T-helper 1 cell treated with Interleukin-12 subunit alpha and Interleukin-12 subunit beta and Interleukin-4 antibody, amounts not matched to agents 30 ng/mL and 1 ng/mL, for 36 hours (primary cell): ENCODE data around the gene CCL7. TPM values are rescaled to one million over a fixed set of nuclear protein-coding genes. Genes with fewer than 3 reads are reported as not detected.
"Not testable (repeated sequence)": the region's sequence is repeated elsewhere in the genome, so short reads cannot be mapped to it uniquely, and the experiment has no call there.

Experiments used
- intact Hi-C: fragments of 100-400 bp; cut with micrococcal nuclease; formaldehyde crosslinking; loops from one replicate; pipeline ENCODE4 v1.15.1; 2024
- total RNA-seq: library from RNA; stranded (reverse); gene quantifications from 2 replicates; pipeline ENCODE4 v1.2.3, GENCODE V29; 2022

CCL7 gene
- not detected in 2 replicates for total RNA-seq

DNA sequence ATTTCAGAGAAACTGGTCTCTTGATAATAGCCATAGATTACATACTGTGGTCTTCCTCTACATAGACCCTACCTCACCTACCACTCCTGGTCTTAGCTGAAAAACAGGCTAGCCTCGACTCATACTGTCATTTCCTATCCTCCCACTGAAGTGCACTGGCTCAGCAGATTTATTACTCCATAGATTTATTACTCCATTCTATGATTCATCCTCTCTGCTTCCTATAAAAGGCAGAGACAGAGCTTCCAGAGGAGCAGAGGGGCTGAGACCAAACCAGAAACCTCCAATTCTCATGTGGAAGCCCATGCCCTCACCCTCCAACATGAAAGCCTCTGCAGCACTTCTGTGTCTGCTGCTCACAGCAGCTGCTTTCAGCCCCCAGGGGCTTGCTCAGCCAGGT is at the start of gene CCL7:
Gene CCL7 (plus strand): TSS at position 253 of the 400 bp plus-strand sequence. CDS start 70 bp downstream, at position 323.
- intact Hi-C loops = no loop called here

DNA sequence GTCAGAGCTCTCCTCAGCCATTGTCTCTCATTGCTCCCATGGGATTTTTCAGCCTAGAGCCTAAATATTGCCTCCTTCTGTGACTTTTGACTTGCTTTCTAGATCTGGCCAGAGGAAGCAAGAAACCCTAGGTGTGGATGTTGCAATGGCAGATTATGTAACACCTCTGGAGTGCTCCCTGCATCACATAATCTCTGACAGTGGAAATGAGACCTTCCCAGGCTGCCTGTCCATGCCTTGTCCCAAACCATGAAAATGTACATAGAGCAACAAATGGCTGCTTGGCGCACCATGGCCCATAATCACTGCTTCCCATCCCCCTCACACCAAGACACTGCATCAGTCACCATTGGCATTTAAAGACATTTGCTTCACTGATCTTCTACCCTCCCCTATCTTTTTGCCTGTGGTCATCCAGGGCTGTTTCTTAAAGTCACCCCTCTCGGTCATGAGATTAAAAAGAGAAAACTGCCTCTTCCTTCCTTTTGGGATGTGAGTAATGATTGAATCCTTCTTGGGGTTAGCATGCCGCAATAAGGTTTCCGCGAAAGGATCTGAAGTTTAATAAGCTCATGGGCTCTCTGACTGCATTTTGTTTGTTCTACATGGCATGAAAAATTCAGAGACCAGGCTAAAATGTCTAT is 49.1 kb upstream of the CCL7 start:
- intact Hi-C loops = no loop called here

DNA sequence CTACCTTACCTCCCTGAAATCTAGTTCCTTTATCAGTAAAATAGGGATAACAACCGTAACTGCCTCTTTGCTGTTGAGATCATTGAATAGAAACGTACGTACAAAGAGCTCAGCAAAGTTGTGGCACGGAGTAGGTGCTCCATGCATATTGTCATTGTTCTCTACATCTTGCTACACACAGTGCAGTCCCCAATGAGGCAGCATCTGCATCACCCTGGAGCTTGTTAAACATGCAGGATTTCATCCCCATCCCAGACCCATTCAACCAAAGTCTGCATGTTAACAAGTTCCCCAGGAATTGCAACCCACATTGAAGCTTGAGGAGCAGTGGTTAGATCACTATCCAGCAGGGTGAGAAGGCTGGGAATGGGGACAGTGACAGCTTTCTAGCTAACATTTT is 48.6 kb upstream of the CCL7 start:
- intact Hi-C loops = no loop called here

DNA sequence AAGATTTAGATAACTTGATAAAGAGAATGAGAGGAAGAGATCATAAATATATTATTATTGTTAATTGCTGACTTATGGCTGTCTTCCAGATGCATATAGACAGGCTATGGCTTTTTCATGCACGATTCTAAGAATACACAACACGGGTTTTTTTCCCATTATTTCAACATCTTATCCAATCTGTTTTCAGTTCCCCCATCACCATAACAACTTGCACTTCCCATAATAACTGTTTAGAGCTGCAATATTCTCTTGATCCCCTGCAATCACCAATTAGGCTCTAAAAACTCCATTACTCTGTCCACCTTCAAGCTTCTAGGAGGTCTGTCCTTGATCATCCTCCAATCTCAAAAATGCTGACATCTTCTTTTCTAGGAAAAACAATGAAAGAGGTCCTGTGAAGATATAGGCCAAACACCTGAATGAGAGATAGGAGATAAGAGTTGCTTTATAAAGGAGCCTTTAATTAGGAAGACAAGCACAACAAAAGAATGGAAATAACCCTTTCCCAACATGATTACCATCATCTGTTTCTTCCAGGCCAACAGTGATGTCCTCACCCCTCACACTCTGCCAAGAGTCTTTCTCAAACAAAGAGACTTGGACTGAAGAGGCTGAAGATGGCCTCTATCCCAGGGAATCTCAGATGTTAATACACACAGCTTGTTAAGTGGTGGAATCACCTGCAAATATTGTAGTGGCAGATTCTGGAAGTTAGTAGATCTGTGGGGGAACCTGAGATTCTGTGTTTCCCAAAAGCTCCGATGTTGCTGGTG is 47.1 kb upstream of the CCL7 start:
- intact Hi-C loops = no loop called here

DNA sequence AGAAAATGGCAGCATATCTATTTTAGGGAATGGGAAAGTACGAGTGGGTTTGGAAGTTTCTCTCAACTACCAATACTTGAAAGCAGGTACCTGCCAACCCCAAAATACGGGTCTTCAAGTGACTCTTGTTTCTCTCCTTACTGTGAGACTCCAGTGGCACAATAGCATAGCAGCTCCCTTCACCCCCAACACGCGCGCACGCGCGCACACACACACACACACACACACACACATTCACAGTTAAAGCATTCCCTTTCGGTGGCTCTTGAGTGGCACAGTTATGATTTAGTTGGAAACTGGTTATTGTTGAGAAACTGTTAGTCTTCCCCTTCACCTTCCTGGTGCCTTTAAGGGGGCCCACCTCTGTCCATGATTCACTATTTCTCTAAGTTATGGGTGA is 45.0 kb upstream of the CCL7 start:
- intact Hi-C loops = no loop called here

DNA sequence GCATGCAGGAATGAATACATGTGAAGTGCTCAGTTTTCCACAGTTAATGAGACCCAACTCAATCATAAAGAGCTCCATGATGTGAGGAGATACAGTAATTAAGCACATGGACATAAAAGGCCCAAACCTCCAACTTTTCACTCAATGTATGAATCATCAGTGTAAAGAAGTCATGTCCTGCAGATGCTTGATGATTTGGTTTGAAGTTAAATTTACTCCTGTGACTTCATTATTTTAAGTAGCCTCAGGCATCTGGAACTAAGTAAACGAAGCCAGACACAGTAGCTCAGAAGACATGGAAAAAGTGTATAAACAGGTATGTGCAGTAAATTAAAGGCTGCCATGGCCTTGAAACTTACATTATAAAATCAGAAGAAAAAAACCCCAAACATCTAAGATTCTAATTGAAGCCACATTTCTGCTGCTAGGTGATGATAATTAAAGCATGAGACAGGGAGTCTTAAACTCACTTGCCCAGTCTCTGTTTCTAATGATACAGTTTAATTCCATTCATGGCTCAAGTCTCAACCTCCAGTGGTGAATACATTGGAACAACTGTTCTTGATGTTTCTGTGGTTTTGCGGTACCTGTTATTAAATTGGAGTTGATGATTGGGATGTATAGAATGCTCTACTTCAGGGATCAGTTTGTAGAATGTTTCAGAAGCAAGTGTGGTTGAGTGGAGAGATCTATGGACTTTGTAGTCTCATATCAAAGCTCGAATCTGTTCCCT is 43.8 kb upstream of the CCL7 start:
- intact Hi-C loops = no loop called here

DNA sequence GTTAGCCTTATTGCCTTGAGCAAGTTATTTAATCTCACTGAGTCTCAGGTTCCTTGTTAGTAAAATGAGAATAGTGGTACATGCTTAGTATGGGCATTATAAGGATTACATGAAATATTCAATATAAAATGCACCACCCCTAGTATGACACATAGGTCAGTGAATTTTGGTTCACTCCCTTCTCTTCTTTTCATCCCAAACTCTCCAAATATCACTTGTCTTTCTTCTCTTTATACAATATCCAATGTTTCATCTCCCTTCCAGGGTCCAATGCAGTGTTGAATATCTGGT is 43.3 kb upstream of the CCL7 start:
- intact Hi-C loops = no loop called here

DNA sequence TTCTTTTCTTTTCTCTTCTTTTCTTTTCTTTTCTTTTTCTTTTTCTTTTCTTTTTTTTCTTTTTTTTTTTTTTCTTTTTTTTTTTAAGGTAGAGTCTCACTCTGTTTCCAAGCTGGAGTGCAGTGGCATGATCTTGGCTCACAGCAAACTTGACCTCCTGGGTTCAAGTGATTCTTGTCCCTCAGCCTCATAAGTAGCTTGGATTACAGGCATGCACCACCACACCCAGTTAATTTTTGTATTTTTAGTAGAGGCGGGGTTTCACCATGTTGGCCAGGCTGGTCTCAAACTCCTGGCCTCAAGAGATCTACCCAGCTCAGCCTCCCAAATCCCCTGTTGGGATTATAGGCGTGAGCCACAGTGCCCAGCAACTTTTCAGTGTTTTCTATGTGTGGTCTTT is 42.7 kb upstream of the CCL7 start:
- intact Hi-C loops = not testable (repeated sequence)

DNA sequence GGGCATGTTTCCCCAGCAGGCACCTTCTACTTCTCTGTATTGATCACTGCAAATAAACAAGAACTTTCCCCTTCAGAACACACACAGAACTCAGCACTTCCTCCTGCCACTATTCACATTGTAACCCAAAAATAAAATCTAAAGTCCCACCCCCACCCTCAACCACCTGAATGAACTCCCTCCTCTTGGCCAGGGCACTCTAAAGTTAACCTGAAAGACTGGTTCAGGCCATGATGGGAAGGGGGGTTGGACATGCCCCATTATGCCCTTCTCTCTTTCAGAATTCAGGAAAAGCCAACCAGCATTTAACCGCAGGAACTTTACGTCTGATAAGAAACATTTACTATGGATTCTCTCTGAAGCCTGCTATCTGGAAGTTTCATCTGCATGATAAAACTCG is 42.3 kb upstream of the CCL7 start:
- intact Hi-C loops = no loop called here

DNA sequence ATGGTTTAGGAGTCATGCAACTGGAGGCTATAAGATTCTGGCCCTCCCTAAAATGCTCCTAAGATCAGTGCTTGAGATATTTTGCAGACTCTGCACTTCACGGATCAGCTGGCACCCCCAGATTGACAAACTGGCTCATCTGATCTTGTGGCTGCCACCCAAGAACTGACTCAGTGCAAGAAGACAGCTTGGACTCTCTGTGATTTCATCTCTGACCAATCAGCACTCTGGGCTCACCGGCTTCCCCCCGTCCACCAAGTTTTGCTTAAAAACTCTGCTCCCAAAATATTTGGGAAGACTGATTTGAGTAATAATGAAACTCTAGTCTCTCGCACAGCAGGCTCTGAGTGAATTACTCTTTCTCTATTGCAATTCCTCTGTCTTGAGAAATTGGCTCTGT is 41.2 kb upstream of the CCL7 start:
- intact Hi-C loops = no loop called here

DNA sequence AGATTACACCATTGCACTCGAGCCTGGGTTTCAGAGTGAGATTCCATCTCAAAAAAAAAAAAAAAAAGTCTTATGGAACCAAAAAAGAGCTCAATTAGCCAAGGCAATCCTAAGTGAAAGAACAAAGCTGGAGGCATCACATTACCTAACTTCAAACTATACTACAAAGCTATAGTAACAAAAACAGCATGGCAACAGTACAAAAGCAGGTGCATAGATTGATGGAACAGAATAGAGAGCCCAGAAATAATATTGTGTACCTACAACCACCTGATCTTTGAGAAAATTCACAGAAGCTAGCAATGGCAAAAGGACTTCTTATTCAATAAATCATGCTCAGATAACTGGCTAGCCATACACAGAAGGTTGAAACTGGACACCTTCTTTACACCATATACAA is 39.7 kb upstream of the CCL7 start:
- intact Hi-C loops = no loop called here

DNA sequence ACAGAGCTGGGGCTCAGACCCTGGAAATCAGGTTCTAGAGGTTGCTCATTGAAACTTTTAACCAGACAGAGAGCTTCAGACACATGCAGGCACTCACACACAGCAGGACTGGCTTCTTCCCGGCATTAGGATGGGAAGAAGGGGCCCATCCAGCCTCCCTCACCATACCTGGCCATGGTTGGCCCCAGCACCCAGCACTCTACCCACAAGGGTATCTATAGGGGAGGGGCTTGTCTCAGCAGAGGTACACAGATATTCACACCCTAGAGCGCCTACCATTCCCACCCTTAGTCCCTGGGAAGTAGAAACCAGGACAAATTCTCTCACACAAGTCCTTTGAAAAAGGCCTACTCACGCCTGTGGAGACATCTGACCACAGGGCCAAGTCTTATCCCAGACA is 35.4 kb upstream of the CCL7 start:
- intact Hi-C loops = no loop called here

DNA sequence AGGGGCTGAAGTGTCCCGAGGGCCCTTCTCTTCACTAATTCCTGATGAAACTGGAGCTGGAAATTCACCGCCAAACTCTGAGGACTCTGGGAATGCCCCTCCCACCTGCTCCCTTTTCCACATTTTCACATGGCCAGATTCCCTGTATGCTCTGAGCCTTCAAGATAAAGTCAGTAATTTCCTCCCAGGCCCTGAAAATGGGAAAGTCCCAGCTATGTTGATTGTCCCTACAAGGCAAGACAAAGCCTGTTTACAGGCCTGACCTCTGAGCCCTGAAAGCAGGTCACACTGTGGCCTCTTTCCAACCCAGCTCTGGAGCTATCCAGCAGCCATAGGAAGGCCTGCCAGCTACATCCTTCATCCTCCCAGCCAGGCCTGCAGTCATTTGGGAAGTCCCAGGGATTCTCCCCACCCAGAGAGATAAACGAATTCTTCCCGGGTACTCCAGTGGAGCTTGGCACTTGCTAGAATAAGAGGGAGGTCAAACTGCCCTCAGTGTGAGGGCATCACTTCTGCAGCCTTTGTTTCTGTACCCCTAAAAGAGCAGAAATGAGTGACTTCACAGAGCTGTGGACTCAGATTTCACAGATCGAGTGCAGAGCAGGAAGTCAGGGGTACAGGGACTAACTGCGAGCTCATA is 34.5 kb upstream of the CCL7 start:
- intact Hi-C loops = no loop called here

DNA sequence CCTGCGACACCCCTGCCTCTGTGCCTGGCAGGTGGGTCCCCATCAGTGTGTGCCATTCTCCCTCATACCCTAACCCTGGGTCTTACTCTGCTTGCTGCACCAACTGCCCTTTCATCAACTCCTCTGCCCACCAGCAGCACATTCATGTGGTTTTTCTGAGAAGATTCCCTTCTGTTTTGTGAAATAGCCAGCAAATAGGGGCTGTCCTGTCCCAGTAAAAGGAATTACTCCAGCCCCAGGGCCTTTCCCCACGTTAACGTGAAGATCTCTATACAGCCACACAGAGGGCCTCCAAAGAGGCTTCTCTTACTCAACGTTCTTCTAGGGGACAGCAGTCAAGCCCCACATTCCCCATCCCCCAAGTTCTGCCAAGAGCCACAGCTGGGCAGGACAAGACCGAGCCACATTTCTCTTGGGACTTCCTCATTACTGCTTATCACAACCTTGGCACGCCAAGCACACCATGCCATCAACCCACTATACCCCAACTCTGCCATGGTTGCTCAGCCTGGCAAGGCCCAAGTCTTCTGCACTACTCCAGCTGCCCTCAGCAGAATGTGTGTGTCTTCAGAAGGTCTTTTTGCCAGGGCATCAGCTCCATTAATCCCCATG is 33.6 kb upstream of the CCL7 start:
- intact Hi-C loops = no loop called here

DNA sequence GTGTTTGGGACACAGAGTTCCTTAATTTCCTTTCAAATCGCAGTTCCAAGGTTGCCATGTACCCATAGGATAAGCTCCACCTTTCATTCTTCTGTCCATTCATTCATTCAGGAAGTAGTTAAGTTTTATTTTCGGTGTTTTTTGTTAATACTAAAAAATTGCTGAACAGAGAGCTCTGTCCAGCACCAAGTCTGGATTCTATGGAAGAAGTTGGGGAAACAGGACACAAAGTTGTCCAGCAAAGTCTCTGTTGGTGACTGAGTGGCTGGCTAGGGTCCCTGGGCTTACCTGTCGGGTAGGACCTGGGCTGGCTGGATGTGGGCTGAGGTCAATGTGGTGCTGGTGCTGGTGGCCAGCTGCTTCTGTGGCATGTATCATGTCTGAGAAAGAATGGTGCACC is 32.6 kb upstream of the CCL7 start:
- intact Hi-C loops = no loop called here

DNA sequence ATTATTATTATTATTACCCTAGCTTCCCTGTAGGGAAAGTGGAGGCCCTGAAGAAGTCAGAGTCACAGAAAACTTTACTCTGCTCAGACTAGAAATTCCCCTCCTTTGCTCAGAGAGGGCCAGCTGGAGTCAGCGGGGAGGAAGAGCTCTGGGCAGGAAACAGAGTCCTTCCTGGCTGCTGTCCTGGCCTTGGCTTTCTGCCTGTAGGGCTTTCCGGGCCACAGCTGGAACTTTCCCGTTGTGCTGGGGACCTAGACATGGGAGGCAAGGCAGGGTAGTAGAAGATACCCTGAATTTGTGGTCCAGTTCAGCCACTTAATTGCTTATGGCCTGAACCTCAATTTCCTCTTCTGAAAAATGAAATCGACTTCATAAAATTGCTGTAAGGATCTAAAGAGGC is 29.0 kb upstream of the CCL7 start:
- intact Hi-C loops = no loop called here

DNA sequence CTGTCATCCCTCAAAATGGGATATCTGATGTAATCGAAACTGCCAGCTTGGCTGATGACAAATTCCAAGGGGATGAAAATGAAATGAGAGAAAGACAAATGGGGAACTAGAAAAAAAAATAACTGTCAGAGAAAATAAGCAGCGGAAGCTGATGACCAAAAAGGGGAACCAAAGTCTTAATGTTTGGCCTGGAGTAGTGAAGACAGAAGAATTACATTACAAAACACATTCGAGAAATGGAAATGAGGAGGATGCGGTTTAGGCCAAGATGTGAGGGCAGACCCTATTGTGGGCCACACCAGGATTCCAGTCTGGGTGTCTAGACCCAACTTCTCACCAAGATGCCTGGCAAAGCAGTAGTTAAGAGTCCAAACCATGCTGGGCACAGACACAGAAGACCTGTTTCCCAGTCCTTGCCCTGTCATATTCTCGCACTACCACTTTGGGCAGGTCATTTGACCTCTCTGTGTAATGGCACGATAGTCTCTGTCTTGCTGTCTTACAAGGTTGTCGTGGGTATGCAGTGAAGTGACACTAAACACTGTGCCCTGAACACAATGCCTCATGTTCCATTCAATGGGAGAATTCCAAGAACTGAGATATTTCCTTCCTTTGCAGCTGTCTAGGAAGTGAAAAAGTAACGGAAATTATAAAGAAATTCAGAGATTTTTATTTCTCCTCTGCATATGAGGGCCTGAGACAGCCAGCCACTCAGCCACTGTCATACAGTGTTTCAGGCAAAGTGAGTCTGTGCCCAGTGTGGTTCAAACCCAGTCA is 27.2 kb upstream of the CCL7 start:
- intact Hi-C loops = no loop called here

DNA sequence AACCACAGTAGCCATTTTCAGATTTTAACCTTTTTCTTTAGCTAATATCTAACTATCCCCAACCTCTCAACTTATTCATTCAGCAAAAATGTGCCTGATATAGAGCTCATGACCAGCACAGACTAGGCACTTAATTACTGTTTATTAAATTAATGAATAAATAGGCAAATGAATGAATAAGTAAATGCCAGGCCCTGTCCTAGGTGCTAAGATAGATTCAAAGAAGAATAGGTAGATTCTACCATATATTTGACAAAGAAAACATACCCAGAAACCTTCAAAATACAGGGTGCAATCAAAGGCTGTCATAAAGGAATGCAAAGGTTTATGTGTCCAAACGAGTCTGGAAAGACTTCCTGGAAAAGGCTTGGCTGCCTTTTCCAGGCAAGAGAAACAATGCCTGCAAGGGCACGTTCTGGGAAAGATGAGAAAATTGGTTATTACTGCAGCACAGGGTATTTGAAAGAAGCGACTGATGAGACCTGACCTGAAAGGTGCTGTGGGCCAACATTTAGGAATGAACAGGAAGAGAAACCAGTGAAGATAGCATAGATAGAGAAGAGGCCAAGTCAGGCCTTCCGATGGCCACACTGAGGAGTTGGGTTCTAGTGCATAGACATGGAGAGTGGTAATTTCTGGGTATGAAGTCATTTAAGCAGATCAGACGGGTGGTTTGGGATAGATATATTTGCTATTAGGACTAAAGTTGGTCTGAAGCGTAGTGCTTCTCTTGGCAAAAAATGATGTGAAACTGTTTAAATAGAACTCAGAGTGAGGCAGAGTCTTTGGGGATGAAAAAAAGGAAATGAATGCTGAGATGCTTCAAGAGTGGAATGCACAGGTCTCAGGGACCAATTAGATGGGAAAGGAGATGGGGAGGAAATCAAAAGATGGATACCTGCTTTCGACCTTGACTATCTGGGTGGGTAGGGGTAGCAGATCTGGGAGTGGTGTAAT is 26.4 kb upstream of the CCL7 start:
- intact Hi-C loops = no loop called here

DNA sequence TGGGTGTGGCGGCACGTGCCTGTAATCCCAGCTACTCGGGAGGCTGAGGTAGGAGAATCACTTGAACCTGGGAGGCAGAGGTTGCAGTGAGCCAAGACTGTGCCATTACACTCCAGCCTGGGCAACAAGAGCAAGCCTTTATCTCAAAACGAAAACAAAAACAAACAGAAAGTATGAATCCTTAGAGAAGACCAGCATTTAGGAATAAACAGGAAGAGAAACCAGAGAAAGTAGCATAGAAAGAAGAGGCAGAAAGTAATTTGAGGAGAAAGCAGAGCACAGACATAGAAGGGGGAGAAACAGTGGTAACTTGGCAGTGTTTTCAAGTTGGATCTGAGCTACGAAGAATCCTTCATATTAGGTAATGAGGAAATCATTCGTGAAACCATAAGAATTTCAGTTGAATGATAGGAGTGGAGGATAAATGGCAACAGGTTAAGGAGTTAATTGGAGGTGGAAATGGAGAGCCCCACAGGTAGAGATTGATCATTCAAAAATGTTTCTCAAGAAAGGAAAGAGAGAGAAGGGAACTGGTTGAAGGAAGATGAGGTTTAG is 24.6 kb upstream of the CCL7 start:
- intact Hi-C loops = no loop called here

DNA sequence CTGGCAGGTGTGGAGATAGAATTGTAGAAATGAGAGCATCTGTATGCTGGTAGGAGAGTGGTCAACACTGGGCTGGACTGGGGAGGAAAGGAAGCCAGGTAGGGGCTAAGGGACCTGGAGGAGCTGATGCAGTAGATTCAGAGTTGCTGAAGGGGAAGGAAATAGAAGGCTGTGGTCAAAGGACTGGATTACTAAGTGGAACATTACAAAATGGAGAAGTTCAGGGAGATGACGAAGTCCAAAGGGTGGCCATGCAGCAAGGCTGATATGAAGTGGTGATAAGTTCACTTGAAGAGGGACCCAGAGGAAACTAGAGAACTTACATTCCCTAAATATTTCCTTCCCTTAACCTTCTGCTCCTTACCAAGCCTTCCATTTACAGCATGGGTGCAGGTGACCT is 23.6 kb upstream of the CCL7 start:
- intact Hi-C loops = no loop called here
